ENCODE data around the gene PSMB7.

Gene PSMB7

DNA sequence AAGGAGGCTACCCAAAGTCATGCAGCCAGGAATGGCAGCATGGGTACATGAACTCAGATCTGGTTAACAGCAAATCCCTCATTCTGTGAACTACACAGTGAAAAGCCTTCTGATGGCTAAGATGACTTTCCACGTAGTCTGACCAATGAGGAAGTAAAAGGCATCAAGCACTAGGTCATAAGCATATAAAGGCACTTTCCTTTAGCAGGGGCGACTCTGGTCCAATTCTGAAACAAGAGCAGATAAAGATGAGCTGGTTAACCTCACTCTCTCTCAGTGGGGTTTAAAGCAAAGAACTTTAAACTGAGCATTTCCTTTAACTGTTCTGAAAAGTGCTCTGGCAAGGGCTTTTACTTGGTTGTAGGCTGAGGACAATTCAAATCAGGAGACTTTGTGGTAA is 21.1 kb downstream of the PSMB7 start:
- no peak overlapping the region for H3K4me3 ChIP-seq
- H3K36me3 ChIP-seq (ENCODE audit: insufficient read depth, low read length) = peaks cover 34% of the 10 kb centered on the region
- TF ChIP-seq EZH2 (IDR thresholded peaks at IDR 0.05) (no peak), POLR2AphosphoS5 (IDR thresholded peaks at IDR 0.05; ENCODE audit: borderline replicate concordance, low read depth, low read length) (no peak), FOXP2 (optimal IDR thresholded peaks at IDR 0.05; ENCODE audit: control extremely low read depth, extremely low read length, insufficient read depth) (no peak)
- no peak for DNase-seq (ENCODE audit: low read depth, low spot score)
- H3K9me3 ChIP-seq (ENCODE audit: low read depth, low read length) = no peaks in the 10 kb centered on the region
- H3K9ac ChIP-seq (ENCODE audit: insufficient read length) = peak overlapping the region; percentile 9
- peak overlapping the region; percentile 84 for H3K27ac ChIP-seq

GRCh38 chr9:124392871-124393460 is 22.3 kb downstream of the PSMB7 start:
- TF ChIP-seq FOXP2 (optimal IDR thresholded peaks at IDR 0.05; ENCODE audit: control extremely low read depth, extremely low read length, insufficient read depth) (no peak), EZH2 (IDR thresholded peaks at IDR 0.05) (no peak), POLR2AphosphoS5 (IDR thresholded peaks at IDR 0.05; ENCODE audit: borderline replicate concordance, low read depth, low read length) (no peak; the same call in 1 of the 2 replicates)
- H3K4me3 ChIP-seq = peak overlapping the region; percentile 65
- peak overlapping the region; percentile 65 for H3K9ac ChIP-seq (ENCODE audit: insufficient read length)
- H3K9me3 ChIP-seq (ENCODE audit: low read depth, low read length) = no peaks in the 10 kb centered on the region
- H3K36me3 ChIP-seq (ENCODE audit: insufficient read depth, low read length) = peaks cover 29% of the 10 kb centered on the region
- peak overlapping the region; percentile 95 for H3K27ac ChIP-seq
- peak; percentile 61 for DNase-seq (ENCODE audit: low read depth, low spot score)

DNA sequence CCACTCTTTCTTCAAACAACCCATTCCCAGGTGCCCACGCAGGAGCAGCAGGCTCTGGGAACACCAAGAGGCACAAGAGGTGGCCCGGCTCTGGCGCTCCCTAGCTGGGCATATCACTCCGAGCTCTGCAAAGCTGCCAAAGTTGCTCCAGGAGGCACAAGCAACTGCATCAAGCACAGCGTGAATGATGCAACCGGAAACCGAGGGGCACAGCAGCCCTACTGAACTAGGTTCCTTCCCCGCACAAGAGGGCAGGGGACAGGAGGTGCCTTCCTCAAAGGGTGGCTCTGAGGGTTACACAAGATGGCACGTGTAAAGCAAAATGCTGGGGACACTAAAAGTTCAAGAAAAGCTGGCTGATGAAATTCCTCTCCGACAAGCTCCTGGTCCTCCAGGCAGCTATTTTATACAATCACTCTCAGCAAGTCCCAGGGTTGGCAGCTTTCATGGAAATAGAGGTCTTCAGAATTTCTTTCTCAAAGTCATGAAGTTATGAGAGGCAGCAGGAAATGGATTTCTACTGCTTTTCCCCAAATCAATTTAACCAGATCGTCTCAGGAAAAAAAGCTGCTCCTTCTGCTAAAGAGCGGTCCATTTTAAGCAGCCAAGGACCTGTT is 22.9 kb downstream of the PSMB7 start:
- Histone ChIP-seq H3K9ac (ENCODE audit: insufficient read length) (peak overlapping the region; percentile 65), H3K27ac (peak overlapping the region; percentile 95), H3K4me3 (peak overlapping the region; percentile 65), H3K36me3 (ENCODE audit: insufficient read depth, low read length) (peaks cover 29% of the 10 kb centered on the region), H3K9me3 (ENCODE audit: low read depth, low read length) (no peaks in the 10 kb centered on the region)
- 0 out of 2 replicates have a peak, but pooled peaks have one; percentile 17 for TF ChIP-seq POLR2AphosphoS5 (IDR thresholded peaks at IDR 0.05; ENCODE audit: borderline replicate concordance, low read depth, low read length)
- TF ChIP-seq FOXP2 (optimal IDR thresholded peaks at IDR 0.05; ENCODE audit: control extremely low read depth, extremely low read length, insufficient read depth) = no peak
- DNase-seq (ENCODE audit: low read depth, low spot score) = peak; percentile 53

DNA sequence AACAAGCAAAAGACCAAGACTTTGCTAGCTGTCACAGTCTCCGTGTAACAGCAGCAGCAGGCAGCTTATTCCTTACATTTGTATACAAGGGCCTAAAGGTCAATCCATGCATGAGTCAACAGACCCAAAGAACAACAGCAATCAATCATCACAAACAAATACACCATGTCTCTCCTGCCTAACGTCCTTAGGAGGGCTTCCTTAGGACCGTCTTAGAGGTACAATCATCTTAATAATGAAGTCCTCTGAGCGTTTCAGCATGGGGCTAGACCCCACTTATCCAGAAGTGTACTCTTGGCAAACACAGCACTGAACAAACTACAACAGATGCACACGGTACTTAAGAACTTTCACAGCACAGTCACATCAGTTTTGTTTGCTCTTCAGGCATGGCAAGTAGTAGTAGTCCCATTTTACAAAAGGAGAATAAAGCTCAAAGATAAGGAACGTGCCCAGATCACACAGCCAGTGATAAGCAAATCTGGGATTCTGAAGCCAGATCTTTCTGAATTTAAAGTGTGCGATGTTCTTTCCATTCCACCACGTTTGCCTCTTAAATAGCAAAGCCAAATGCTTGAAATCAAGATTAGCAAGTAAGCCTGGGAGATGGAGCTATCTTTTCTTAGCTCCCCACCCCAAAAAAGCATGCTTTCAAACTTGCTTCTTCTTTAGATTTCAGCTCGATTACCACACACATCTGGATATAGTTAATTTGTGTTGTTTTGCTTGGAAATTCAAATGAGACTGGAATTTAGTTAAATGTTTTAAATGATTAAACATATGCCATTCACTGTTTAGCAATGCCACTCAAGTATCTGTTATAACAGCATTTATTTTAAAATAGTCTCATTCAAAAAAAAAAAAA is 24.2 kb downstream of the PSMB7 start:
- TF ChIP-seq EZH2 (IDR thresholded peaks at IDR 0.05) = no peak
- no peak for TF ChIP-seq FOXP2 (optimal IDR thresholded peaks at IDR 0.05; ENCODE audit: control extremely low read depth, extremely low read length, insufficient read depth)
- no peak for TF ChIP-seq POLR2AphosphoS5 (IDR thresholded peaks at IDR 0.05; ENCODE audit: borderline replicate concordance, low read depth, low read length)
- H3K9ac ChIP-seq (ENCODE audit: insufficient read length) = peak overlapping the region; percentile 65
- H3K27ac ChIP-seq = peak overlapping the region; percentile 95
- H3K36me3 ChIP-seq (ENCODE audit: insufficient read depth, low read length) = peaks cover 19% of the 10 kb centered on the region
- peak overlapping the region; percentile 65 for H3K4me3 ChIP-seq
- no peaks in the 10 kb centered on the region for H3K9me3 ChIP-seq (ENCODE audit: low read depth, low read length)
- DNase-seq (ENCODE audit: low read depth, low spot score) = peak; percentile 35

DNA sequence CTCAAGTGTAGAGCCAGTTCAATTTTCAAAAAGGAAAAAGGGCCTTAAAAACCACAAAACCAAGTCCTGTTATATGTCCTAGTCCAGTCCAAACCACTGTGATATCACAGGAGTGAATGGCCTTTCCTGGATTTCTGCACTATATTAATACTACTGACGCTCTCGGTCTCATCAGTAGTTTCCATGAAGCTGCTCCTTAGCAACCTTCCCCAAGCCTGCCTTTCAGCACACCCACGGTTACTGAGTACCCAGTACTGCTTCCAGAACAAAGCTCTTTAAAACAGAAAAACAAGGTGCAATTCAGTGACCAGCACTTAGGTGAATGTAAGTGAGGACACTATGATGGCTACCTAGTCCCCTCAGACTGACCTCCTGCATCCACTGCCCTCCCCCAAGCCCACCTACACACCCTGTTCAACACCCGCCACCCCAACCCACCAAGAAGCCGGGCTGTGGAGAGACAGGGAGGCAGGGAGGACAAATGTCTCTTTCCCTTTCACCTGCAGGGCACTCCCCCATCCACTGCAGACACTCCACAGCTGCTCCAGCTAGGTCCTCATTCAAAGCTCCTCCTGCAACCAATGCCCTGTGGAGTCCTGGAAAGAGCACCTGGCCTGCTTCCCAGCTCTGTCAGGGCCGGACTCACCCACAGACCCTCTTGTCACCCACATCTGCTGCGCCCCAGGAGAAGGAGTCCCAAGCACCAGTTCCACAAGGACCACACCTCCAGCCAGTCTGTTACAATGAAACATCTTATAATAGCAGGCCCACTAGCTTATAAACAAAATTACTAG is 25.9 kb downstream of the PSMB7 start:
- no peak for TF ChIP-seq FOXP2 (optimal IDR thresholded peaks at IDR 0.05; ENCODE audit: control extremely low read depth, extremely low read length, insufficient read depth)
- TF ChIP-seq EZH2 (IDR thresholded peaks at IDR 0.05) = no peak
- no peak for TF ChIP-seq POLR2AphosphoS5 (IDR thresholded peaks at IDR 0.05; ENCODE audit: borderline replicate concordance, low read depth, low read length)
- H3K4me3 ChIP-seq = no peak overlapping the region
- DNase-seq (ENCODE audit: low read depth, low spot score) = no peak
- no peak overlapping the region for H3K27ac ChIP-seq
- no peaks in the 10 kb centered on the region for H3K9me3 ChIP-seq (ENCODE audit: low read depth, low read length)
- no peak overlapping the region for H3K9ac ChIP-seq (ENCODE audit: insufficient read length)
- peaks cover 15% of the 10 kb centered on the region for H3K36me3 ChIP-seq (ENCODE audit: insufficient read depth, low read length)

DNA sequence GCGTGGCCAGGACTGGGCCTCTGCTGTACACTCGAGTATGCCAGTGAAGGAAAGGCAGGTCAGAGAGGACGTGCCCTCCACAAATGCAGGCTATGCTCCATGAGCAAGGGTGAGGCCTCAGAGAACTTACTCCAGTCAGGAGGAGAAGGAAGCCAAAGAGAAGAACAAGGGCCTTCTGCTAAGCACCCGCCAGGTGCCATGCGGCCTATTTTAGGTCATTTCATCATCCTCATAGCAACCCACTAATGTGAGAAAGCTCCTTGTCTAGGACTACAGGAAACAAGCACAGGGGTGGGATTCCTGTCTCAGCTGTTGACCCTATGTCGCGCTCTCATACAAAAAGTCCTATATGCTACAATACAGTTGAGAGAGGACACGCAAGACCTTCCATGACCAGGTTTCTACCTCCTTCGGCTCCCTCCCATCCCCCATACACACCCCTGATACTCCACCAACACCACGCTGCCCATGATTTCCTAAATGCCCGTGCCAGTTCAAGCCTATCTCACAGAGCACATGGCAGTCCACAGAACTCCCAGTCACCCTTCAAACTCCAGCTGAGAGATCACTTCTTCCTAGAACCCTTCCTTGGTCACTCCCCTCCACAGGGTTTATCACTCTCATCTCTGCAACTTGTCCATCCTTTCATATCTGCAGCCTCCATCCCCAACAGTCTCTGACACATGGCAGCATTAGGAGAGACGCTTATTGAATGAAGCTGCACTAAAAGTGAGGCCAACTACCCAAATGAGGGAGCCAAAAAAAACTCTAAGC is 26.8 kb downstream of the PSMB7 start:
- peaks cover 16% of the 10 kb centered on the region for H3K36me3 ChIP-seq (ENCODE audit: insufficient read depth, low read length)
- no peak overlapping the region for H3K9ac ChIP-seq (ENCODE audit: insufficient read length)
- no peaks in the 10 kb centered on the region for H3K9me3 ChIP-seq (ENCODE audit: low read depth, low read length)
- H3K4me3 ChIP-seq = no peak overlapping the region
- DNase-seq (ENCODE audit: low read depth, low spot score) = no peak
- TF ChIP-seq FOXP2 (optimal IDR thresholded peaks at IDR 0.05; ENCODE audit: control extremely low read depth, extremely low read length, insufficient read depth) (no peak), EZH2 (IDR thresholded peaks at IDR 0.05) (no peak), POLR2AphosphoS5 (IDR thresholded peaks at IDR 0.05; ENCODE audit: borderline replicate concordance, low read depth, low read length) (no peak)
- H3K27ac ChIP-seq = peak overlapping the region; percentile 27; the same call in 1 of the 2 replicates

DNA sequence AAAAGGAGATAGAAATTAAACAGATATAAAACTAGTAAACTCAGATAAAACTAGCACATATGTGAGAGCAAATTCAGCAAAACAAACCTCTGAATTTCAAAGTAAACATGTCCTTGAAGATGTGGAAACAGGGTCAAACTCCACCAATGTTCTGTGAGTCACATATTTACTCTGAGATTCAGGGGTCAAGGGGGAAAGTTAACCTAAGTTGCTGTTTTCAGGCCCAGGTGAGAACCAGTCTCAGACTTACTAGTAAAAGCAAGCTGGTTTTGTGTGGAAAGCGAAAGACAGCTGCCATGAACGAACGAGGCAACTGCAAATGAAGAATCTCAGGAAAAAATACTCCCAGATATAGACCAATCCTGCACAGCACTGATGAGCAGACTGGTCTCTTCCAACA is 29.0 kb downstream of the PSMB7 start:
- DNase-seq (ENCODE audit: low read depth, low spot score) = no peak
- TF ChIP-seq POLR2AphosphoS5 (IDR thresholded peaks at IDR 0.05; ENCODE audit: borderline replicate concordance, low read depth, low read length) (no peak), FOXP2 (optimal IDR thresholded peaks at IDR 0.05; ENCODE audit: control extremely low read depth, extremely low read length, insufficient read depth) (no peak), EZH2 (IDR thresholded peaks at IDR 0.05) (no peak)
- H3K9me3 ChIP-seq (ENCODE audit: low read depth, low read length) = no peaks in the 10 kb centered on the region
- peaks cover 33% of the 10 kb centered on the region for H3K36me3 ChIP-seq (ENCODE audit: insufficient read depth, low read length)
- no peak overlapping the region for H3K4me3 ChIP-seq
- no peak overlapping the region for H3K9ac ChIP-seq (ENCODE audit: insufficient read length)
- H3K27ac ChIP-seq = no peak overlapping the region

Measured in SK-N-MC (cell line).